IPS-20b (cell line): ENCODE results near the gene TRAPPC12.
"Not testable (repeated sequence)": the region's sequence is repeated elsewhere in the genome, so short reads cannot be mapped to it uniquely, and the experiment has no call there.

Experiments used
- H3K27ac ChIP-seq: one replicate; pipeline ENCODE4 v1.5.1; 2013; ENCODE audit warnings: low read length
- H3K27me3 ChIP-seq: 2 replicates; pipeline ENCODE4 v1.6.1; 2013; ENCODE audit warnings: mild to moderate bottlenecking, low read length, inconsistent platforms; ENCODE audit not compliant: insufficient read depth
- H3K36me3 ChIP-seq: 2 replicates; pipeline ENCODE4 v1.6.1; 2013; ENCODE audit warnings: low read depth, mild to moderate bottlenecking, inconsistent platforms, low read length, moderate library complexity; ENCODE audit not compliant: insufficient read depth
- H3K4me1 ChIP-seq: 2 replicates; pipeline ENCODE4 v1.6.1; 2013; ENCODE audit warnings: mild to moderate bottlenecking, control low read depth, inconsistent platforms, low read length, moderate library complexity; ENCODE audit not compliant: insufficient read depth
- H3K4me3 ChIP-seq: 2 replicates; pipeline ENCODE4 v1.5.1; 2013; ENCODE audit warnings: mild to moderate bottlenecking, low read length, inconsistent platforms
- H3K9ac ChIP-seq: 2 replicates; pipeline ENCODE4 v1.6.1; 2013; ENCODE audit warnings: low read depth, mild to moderate bottlenecking, inconsistent platforms, low read length, moderate library complexity
- H3K9me3 ChIP-seq: 2 replicates; pipeline ENCODE4 v1.6.1; 2013; ENCODE audit warnings: mild to moderate bottlenecking, low read depth, low read length, inconsistent platforms; ENCODE audit not compliant: insufficient read depth

The TRAPPC12 gene

DNA sequence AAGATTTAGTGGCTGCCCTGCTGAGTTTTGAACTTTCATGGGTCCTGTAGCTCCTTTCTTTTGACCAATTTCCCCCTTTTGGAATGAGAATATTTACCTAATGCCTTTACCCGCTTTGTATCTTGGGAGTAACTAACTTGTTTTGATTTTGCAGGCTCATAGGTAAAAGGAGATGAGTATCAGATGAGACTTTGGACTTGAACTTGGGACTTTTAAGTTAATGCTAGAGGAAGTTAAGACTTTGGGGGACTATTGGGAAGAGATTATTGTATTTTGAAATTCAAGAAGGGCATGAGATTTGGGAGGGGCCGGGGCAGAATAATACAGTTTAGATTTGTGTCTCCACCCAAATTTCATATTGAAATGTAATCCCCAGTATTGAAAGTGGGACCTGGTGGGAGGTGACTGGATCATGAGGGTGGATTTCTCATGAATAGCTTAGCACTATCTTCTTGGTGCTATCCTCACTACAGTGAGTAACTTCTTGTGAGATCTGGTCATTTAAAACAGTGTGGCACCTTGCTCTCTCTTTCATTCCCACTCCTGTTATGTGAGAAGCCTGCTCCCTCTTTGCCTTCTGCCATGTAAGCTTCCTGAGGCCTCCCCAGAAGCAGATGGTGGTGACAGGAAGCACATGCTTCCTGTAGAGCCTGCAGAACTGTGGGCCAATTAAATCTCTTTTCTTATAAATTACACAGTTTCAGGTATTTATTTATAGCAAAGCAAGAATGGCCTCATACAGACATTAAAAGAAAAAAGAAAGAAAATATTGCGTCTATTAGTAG, 133.7 kb downstream of the TRAPPC12 start:
- H3K4me3 ChIP-seq, result no peak overlapping the region
- no peaks in the 10 kb centered on the region; the same call in none of the 2 replicates for H3K4me1 ChIP-seq
- no peak overlapping the region for H3K9ac ChIP-seq
- no peaks in the 10 kb centered on the region for H3K27me3 ChIP-seq
- H3K27ac ChIP-seq, result no peak overlapping the region
- no peaks in the 10 kb centered on the region; the same call in 1 of the 2 replicates for H3K9me3 ChIP-seq
- H3K36me3 ChIP-seq, result peaks cover 29% of the 10 kb centered on the region

GRCh38 chr2:3515438-3515837, 135.9 kb downstream of the TRAPPC12 start:
- H3K9me3 ChIP-seq, H3K9ac ChIP-seq, H3K27me3 ChIP-seq, H3K4me3 ChIP-seq, H3K27ac ChIP-seq, H3K4me1 ChIP-seq: not testable (repeated sequence)
- H3K36me3 ChIP-seq, result peaks cover 28% of the 10 kb centered on the region

DNA sequence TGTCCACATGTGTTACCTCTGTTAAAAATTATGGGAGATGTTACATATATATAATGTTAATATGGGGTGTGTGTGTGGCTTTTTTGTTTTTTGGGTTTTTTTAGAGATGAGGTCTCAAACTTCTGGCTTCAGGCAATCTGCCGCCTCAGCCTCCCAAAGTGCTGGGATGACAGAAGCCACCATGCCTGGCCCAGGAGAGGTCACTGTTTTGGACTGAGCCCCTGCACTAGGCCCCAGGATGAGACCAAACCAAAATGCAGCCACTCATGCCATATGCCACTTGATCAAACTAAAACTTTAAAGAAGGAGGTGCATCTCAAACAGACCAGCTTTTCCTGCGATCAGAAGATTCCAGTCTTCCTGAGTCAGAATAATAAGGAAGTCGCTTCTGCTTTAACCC, 137.3 kb downstream of the TRAPPC12 start:
- no peak overlapping the region for H3K27ac ChIP-seq
- no peaks in the 10 kb centered on the region; the same call in 1 of the 2 replicates for H3K9me3 ChIP-seq
- H3K36me3 ChIP-seq, result peaks cover 16% of the 10 kb centered on the region
- no peak overlapping the region for H3K4me3 ChIP-seq
- H3K9ac ChIP-seq, result no peak overlapping the region
- H3K27me3 ChIP-seq, result peaks cover 13% of the 10 kb centered on the region; the same call in 1 of the 2 replicates
- peaks cover 3% of the 10 kb centered on the region for H3K4me1 ChIP-seq

DNA sequence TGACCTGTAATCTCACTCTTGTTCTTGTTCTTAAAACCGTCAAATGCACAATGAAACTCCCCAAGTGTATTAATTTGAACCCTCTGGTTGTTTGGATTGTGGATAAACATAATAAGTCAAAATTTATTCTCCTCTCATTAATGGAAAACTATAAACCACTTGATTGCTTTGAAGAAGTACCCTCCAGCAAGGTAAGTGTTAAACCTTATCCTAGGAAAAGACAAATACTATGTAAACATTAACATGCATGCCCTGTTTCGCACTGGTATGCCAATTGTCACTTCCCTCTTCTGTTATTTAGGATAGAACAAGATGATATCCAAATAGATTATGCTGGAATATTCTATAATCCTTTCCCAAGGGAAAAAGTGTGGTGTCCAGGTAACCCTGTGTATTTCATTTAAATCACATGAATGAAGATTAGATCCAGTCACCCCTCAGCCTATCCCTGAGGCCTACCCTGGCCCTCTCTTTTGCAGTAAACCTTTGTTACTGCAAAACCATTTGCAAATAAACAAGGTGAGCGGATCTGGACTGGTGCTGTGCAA, 138.5 kb downstream of the TRAPPC12 start:
- Histone ChIP-seq H3K36me3 (peaks cover 5% of the 10 kb centered on the region; the same call in 1 of the 2 replicates), H3K27ac (peak overlapping the region; percentile 76), H3K4me3 (peak overlapping the region; percentile 83), H3K27me3 (peaks cover 13% of the 10 kb centered on the region; the same call in 1 of the 2 replicates), H3K9me3 (no peaks in the 10 kb centered on the region; the same call in 1 of the 2 replicates), H3K9ac (peak overlapping the region; percentile 79; the same call in 1 of the 2 replicates), H3K4me1 (peaks cover 3% of the 10 kb centered on the region; the same call in 1 of the 2 replicates)

- peak overlapping the region; percentile 79 for H3K9ac ChIP-seq
- H3K9me3 ChIP-seq, result no peaks in the 10 kb centered on the region; the same call in 1 of the 2 replicates
- H3K27ac ChIP-seq, result peak overlapping the region; percentile 76
- peak overlapping the region; percentile 83 for H3K4me3 ChIP-seq
- peaks cover 13% of the 10 kb centered on the region; the same call in 1 of the 2 replicates for H3K27me3 ChIP-seq
- peaks cover 4% of the 10 kb centered on the region; the same call in 1 of the 2 replicates for H3K36me3 ChIP-seq
- peaks cover 3% of the 10 kb centered on the region; the same call in 1 of the 2 replicates for H3K4me1 ChIP-seq
Observed at GRCh38 chr2:3518496-3519254, 139.2 kb downstream of the TRAPPC12 start.

DNA sequence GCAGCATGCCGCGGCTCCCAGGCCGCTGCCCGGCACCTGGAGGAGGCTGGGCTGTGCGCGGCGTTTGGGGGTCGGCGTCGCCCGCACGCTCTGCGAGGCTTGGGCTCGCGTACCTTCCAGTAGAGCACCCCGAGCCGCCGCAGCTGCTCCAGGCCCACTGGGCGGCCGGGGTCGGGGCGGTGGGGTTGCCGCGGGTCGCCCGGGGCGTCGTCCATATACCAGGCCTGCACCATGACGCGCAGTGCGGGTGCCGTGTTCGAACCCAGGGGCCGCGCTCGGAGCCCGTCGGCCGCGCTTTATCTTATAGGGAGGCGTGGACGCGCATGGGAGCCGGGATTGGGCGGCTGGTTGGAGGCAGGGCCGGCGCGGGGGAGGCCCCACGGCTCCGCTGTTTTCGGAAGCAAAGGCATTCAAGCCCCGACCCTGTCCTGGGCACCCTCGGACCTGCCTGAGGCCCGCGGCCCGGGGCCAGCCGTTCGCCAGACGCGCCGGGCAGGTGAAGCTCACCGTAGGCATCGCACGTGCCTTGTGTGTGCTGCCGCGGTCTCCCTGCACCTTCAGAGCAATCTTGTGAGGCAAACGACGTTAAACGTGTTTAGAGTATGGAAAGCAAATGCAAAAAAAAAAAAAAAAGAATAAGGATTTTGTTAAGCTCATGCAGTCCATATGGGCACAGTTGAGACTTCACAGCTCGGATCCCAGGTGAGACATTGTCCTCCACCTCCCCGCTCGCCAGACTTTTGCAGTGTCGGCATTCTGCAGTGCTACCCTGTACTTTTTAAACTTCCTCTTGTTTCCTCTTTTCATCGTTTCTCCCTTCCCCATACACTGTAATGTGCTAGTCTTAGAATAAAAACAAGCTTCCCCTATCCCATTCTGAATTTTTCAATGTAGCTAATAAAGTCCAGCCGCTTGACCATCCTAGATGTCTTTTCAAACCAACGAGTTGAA, 140.0 kb downstream of the TRAPPC12 start, which contains the start of gene ADI1:
ADI1 (minus strand) TSS at position 277 of the 951 bp plus-strand sequence; CDS start at position 233, 44 bp downstream.
- H3K4me3 ChIP-seq, result peak within 1 kb of the TSS; percentile 83
- peak within 1 kb of the TSS; percentile 76 for H3K27ac ChIP-seq
- no peaks in the 10 kb centered on the region; the same call in 1 of the 2 replicates for H3K9me3 ChIP-seq
- H3K36me3 ChIP-seq, result peaks cover 4% of the 10 kb centered on the region; the same call in 1 of the 2 replicates
- H3K9ac ChIP-seq, result peak within 1 kb of the TSS; percentile 79
- peaks cover 13% of the 10 kb centered on the region; the same call in 1 of the 2 replicates for H3K27me3 ChIP-seq
- peaks cover 3% of the 10 kb centered on the region; the same call in 1 of the 2 replicates for H3K4me1 ChIP-seq

DNA sequence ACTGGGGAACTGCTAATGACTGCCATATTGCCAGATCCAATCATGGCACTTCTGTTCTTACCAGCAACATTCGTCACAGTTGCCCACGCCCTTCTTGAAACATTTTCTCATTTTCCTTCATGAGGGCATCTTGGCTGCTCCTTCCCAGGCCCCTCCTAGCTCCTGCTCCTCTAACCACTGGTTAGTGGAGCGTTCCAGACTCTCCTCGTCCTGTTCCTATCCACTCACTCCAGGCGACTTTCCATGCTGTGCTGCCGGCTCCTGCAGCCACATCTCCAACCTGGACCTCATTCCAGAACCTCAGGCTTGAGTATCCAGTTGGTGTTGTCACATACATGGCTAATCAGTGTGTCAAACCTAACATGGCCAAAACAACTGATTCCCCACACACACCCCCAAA, 141.1 kb downstream of the TRAPPC12 start:
- peaks cover 13% of the 10 kb centered on the region; the same call in 1 of the 2 replicates for H3K27me3 ChIP-seq
- peaks cover 4% of the 10 kb centered on the region; the same call in 1 of the 2 replicates for H3K36me3 ChIP-seq
- H3K4me3 ChIP-seq, result peak overlapping the region; percentile 66; the same call in 1 of the 2 replicates
- H3K4me1 ChIP-seq, result peaks cover 3% of the 10 kb centered on the region; the same call in 1 of the 2 replicates
- no peak overlapping the region for H3K27ac ChIP-seq
- H3K9me3 ChIP-seq, result no peaks in the 10 kb centered on the region; the same call in 1 of the 2 replicates
- no peak overlapping the region for H3K9ac ChIP-seq

DNA sequence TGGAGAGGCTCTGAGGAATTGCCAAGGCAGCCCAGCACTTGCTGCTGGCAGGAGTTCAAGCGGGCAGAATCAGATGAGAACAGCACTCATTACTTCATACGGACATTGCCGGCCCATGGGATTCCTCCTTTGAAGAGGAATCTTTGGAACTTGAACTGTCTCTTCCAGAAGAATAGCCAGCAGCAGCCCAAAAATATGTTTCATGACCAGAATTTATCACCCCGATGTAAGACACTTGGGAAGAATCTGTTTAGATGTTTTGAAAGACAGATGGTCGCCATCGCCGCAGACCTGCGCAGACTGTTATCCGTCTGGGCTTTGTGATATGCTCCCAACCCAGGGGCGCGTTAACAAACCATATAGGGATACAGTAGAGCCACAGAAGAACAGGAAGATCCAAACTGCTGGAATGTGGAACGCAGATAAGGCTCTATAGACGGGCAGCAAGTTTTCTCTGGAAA, 143.5 kb downstream of the TRAPPC12 start:
- peaks cover 13% of the 10 kb centered on the region; the same call in 1 of the 2 replicates for H3K27me3 ChIP-seq
- H3K27ac ChIP-seq, result no peak overlapping the region
- H3K4me1 ChIP-seq, result peaks cover 3% of the 10 kb centered on the region; the same call in 1 of the 2 replicates
- H3K36me3 ChIP-seq, result no peaks in the 10 kb centered on the region
- H3K9ac ChIP-seq, result no peak overlapping the region
- no peak overlapping the region for H3K4me3 ChIP-seq
- H3K9me3 ChIP-seq, result no peaks in the 10 kb centered on the region

DNA sequence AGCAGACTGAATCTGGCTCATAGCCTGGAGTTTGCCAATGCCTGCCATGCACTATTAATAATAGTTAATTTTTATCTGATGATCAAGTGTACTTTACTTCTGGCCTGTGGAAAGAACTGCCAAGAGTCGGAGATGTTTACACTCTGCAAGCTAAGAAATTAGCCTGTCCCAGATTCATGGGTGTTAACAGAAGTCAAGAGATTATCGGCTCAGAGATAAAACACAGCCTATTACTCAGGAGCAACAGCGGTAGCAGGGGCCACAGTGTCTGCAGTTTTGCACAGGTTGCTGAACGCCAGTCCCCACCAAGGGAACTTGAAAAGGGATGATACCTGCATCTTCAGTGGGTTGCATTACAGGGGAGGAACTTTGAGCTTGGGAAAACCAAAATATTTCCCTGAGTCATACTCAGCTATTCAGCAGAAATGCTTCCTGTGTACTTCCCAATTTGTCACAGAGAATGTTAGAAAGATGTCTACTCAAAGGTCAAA, 144.1 kb downstream of the TRAPPC12 start:
- Histone ChIP-seq H3K9ac (no peak overlapping the region), H3K27ac (no peak overlapping the region), H3K9me3 (no peaks in the 10 kb centered on the region), H3K36me3 (no peaks in the 10 kb centered on the region), H3K27me3 (peaks cover 13% of the 10 kb centered on the region; the same call in 1 of the 2 replicates), H3K4me1 (peaks cover 3% of the 10 kb centered on the region; the same call in 1 of the 2 replicates), H3K4me3 (no peak overlapping the region)

DNA sequence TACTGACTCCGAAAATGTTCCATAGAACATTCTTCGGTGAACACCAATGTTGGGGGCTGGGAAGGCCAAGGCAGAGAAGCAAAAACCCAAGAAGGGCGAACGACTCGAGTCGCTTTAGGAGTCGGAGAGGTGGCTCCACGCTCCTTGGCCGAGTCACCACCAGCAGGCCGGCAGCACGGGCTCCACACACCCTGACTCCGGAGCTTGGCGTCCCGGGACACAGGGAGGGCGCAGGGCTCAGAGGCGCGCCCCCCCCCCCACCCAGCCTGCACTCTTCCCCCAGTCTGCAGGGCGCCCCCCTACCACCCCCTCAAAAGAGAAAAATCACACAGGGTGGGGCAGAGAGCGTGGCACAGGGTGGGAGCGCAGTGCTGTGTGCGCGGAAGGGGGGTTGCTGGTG, 147.4 kb downstream of the TRAPPC12 start:
- no peak overlapping the region for H3K9ac ChIP-seq
- H3K9me3 ChIP-seq, result no peaks in the 10 kb centered on the region
- H3K36me3 ChIP-seq, result no peaks in the 10 kb centered on the region
- H3K4me1 ChIP-seq, result no peaks in the 10 kb centered on the region
- H3K4me3 ChIP-seq, result no peak overlapping the region
- no peak overlapping the region for H3K27ac ChIP-seq
- H3K27me3 ChIP-seq, result no peaks in the 10 kb centered on the region
